WERI-Rb-1 (cell line): ENCODE results near the gene HIPK2.

Experiments used
- DNase-seq: peaks from one replicate; pipeline ENCODE4 v3.0.0-alpha.2; 2020
- H3K27ac ChIP-seq: fragments of 250-450 bp; sonication (Bioruptor Pico); 2 replicates; pipeline ENCODE4 v1.5.1; 2020; ENCODE audit warnings: mild to moderate bottlenecking, moderate library complexity
- H3K27me3 ChIP-seq: fragments of 250-450 bp; sonication (Bioruptor Pico); 2 replicates; pipeline ENCODE4 v1.5.1; 2021; ENCODE audit warnings: mild to moderate bottlenecking, low read depth, moderate library complexity; ENCODE audit not compliant: insufficient read depth, severe bottlenecking
- H3K36me3 ChIP-seq: fragments of 250-450 bp; sonication (Bioruptor Pico); 2 replicates; pipeline ENCODE4 v1.5.1; 2020; ENCODE audit warnings: mild to moderate bottlenecking, moderate library complexity
- H3K4me3 ChIP-seq: 2 replicates; pipeline ENCODE4 v1.5.1; 2011; ENCODE audit warnings: low read depth, mild to moderate bottlenecking, control low read depth, low read length
- H3K9me3 ChIP-seq: fragments of 250-450 bp; sonication (Bioruptor Pico); 2 replicates; pipeline ENCODE4 v1.5.1; 2021; ENCODE audit warnings: mild to moderate bottlenecking, moderate library complexity; ENCODE audit not compliant: severe bottlenecking
- TF ChIP-seq, protein P1 (sequence below): IDR thresholded peaks from 2 replicates; pipeline ENCODE4 v1.5.1; 2011; ENCODE audit warnings: low read depth, mild to moderate bottlenecking, control low read depth, inconsistent platforms, low read length

Gene HIPK2

DNA sequence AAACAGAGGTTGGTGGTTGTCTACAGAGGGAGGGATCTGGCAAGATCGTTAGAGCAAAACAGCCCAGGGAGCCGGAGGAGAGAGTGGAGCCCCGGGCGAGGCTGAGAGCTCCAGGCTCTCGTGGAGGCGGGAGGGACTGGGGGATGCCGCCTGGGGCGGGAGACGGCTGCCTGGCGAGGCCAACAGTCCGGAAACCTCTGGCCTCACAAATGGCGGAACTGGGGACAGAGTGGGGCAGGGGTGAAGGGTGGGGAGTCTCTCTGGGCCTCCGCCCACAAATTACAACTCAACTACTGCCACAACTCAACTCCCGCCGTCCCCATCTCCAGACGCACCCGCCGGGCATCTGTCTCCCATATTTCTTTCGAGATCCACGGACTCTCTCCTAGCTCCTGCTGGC is 206.6 kb downstream of the HIPK2 start:
- H3K27ac ChIP-seq, result no peak overlapping the region
- H3K27me3 ChIP-seq, result no peaks in the 10 kb centered on the region
- no peak overlapping the region for H3K4me3 ChIP-seq
- no peaks in the 10 kb centered on the region for H3K9me3 ChIP-seq
- DNase-seq, result no peak
- H3K36me3 ChIP-seq, result peaks cover 28% of the 10 kb centered on the region
- TF ChIP-seq, protein P1, sequence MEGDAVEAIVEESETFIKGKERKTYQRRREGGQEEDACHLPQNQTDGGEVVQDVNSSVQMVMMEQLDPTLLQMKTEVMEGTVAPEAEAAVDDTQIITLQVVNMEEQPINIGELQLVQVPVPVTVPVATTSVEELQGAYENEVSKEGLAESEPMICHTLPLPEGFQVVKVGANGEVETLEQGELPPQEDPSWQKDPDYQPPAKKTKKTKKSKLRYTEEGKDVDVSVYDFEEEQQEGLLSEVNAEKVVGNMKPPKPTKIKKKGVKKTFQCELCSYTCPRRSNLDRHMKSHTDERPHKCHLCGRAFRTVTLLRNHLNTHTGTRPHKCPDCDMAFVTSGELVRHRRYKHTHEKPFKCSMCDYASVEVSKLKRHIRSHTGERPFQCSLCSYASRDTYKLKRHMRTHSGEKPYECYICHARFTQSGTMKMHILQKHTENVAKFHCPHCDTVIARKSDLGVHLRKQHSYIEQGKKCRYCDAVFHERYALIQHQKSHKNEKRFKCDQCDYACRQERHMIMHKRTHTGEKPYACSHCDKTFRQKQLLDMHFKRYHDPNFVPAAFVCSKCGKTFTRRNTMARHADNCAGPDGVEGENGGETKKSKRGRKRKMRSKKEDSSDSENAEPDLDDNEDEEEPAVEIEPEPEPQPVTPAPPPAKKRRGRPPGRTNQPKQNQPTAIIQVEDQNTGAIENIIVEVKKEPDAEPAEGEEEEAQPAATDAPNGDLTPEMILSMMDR, result no peak

DNA sequence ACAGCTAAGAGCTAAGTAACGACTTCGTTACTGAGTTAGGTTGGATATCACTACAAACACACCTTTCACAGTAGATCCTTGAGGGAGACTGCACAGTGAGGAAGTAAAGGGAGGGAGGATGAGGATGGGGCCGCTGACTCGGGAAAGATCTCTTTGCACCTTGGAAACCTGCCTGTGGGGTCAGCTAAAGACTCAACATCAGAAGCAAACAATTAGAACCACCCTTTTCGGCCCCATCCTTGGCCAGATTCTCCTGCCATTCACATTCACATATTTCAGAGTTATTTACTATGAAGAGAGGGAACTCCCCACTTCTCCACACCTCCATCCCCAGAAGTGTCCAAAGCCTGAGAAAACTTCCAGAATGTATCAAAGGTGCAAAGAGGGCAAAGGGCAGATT is 207.2 kb downstream of the HIPK2 start:
- Histone ChIP-seq H3K36me3 (peaks cover 27% of the 10 kb centered on the region), H3K9me3 (no peaks in the 10 kb centered on the region), H3K27me3 (no peaks in the 10 kb centered on the region), H3K27ac (no peak overlapping the region), H3K4me3 (no peak overlapping the region)
- no peak for DNase-seq
- TF ChIP-seq, protein P1, result no peak

DNA sequence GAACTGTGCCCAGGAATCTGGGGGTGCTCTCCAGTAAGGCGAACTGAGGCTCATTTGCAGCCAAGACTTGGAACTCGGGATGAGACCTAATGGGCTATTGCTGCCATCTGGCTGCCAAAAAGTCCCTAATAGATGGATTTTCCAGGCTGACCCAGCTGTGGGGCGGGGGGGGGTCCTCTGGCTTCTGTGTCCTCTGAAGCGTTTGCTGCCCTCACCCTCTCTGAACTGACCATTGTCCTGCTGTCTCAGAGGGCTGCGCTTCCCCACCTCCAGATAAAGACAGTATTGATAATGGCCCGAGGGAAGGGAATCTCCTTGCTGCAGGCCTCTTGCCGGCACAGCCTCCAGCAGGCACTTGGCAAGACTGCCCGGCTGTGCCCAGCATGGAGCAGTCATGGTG is 207.7 kb downstream of the HIPK2 start:
- H3K27me3 ChIP-seq, result no peaks in the 10 kb centered on the region
- H3K27ac ChIP-seq, result no peak overlapping the region
- no peak overlapping the region for H3K4me3 ChIP-seq
- no peak for DNase-seq
- H3K36me3 ChIP-seq, result peaks cover 22% of the 10 kb centered on the region
- no peaks in the 10 kb centered on the region for H3K9me3 ChIP-seq
- TF ChIP-seq, protein P1, result no peak

DNA sequence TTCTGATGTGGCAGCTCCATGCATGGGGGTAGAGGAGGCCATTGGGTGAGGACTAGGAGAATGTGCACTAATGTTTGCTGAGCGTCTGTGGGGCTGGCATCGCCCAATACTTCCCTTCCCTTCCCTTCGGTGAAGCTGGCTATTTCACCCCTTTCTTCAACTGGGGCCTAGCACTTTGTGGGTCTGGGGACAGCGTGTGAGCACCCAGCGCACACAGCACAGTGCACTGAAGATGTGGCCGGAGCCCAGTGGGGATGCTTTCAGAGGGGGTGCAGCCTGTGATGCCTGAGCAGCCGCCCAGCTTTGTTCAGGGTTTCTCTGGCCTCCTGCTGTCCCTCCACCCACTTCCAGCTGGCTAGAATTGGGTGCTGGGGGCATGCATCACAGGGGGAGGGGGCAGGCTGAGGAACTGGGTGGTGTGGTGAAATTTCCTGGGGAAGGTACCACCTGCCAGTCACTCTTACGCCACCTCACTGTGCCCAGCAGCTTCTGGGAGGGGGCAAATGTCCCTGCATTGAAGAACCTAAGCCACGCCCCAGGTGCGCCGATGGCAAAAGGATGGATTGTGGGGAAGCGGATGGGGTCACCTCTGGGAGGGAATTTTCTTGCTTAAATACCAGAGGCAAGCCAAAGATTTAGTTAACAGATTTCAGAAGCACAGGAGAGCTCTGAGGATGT is 208.8 kb downstream of the HIPK2 start:
- H3K36me3 ChIP-seq, result peaks cover 11% of the 10 kb centered on the region
- no peak overlapping the region for H3K4me3 ChIP-seq
- H3K9me3 ChIP-seq, result no peaks in the 10 kb centered on the region
- H3K27me3 ChIP-seq, result no peaks in the 10 kb centered on the region
- no peak overlapping the region for H3K27ac ChIP-seq
- no peak for DNase-seq
- TF ChIP-seq, protein P1, result no peak

DNA sequence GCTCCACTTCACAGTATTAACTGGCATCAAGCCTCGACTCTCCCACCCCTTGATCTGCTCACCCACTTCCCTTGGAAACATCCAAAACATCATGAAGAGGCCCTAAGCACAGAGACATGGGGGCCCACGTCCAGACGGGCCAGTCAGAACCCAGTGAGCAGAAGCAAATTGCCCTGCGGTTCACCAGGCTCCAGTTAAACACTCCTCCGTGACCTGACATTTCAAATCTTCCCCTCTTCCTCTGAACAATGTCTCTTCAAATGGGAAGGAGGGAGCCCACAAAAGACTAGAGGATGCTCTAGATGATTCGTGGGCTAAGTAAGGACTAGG is 209.5 kb downstream of the HIPK2 start:
- Histone ChIP-seq H3K4me3 (no peak overlapping the region), H3K36me3 (peaks cover 8% of the 10 kb centered on the region), H3K9me3 (no peaks in the 10 kb centered on the region), H3K27me3 (no peaks in the 10 kb centered on the region), H3K27ac (no peak overlapping the region)
- TF ChIP-seq, protein P1, result no peak
- no peak for DNase-seq
